GM12878 (cell line): Measurements from ENCODE around the gene IARS2. TPM values are rescaled to one million over a fixed set of nuclear protein-coding genes. Genes with fewer than 3 reads are reported as not detected.

Experiments
- ATAC-seq: fragments of 200-7000 bp; cut with Tn5 transposase; 3 replicates; pipeline ENCODE4 v1.9.1; 2020; ENCODE audit warnings: mild to moderate bottlenecking, moderate library complexity
- BruUV-seq: library from RNA; stranded (reverse); fragments of 400-500 nt; replicated peaks from 2 replicates; lab custom pipeline; 2021; lab: Mats Ljungman, UMichigan
- CTCF ChIA-PET: fragments of 300-600 bp; sonication (Branson Sonifier 250); formaldehyde crosslinking; extraction: SDS; loops from one replicate; lab custom pipeline; 2021; ENCODE audit warnings: inconsistent platforms; lab: Yijun Ruan, JAX
- POLR2A ChIA-PET: fragments of 350-600 bp; formaldehyde crosslinking; extraction: SDS; loops from one replicate; lab custom pipeline; 2021; ENCODE audit warnings: inconsistent platforms; lab: Charles Lee
- RAD21 ChIA-PET: fragments of 300-600 bp; sonication (Branson Sonifier 250); formaldehyde crosslinking; loops from one replicate; lab custom pipeline; 2023; ENCODE audit warnings: antibody characterized with exemption; ENCODE audit not compliant: unreplicated experiment; lab: Charles Lee
- SMC1A ChIA-PET: fragments of 300-600 bp; sonication (Branson Sonifier 250); formaldehyde crosslinking; loops from one replicate; lab custom pipeline; 2023; ENCODE audit not compliant: unreplicated experiment, uncharacterized antibody; lab: Charles Lee
- DNase-seq: peaks from one replicate; pipeline ENCODE4 v3.0.0-alpha.2; 2011; ENCODE audit warnings: low read depth, low spot score
- FAIRE-seq: peaks from 3 replicates; lab custom pipeline; 2011; peaks lifted over from hg19 to GRCh38; lab: Jason Lieb, UNC
- H2AFZ ChIP-seq: 2 replicates; pipeline ENCODE4 v1.6.0; 2011; ENCODE audit warnings: low read depth, low read length, control low read depth; ENCODE audit not compliant: control insufficient read depth
- H3K27ac ChIP-seq: 2 replicates; pipeline ENCODE4 v1.5.1; 2011; ENCODE audit warnings: control low read depth; ENCODE audit not compliant: control insufficient read depth, insufficient read depth
- H3K27me3 ChIP-seq, 2 experiments: replicated peaks in 1 of 2; 2 replicates each; pipeline versions ENCODE4 v1.6.0 to v1.6.1; 2011; ENCODE audit warnings: low read length in 1 of 2; ENCODE audit not compliant: control insufficient read depth in 2 of 2, insufficient read depth in 2 of 2
- H3K36me3 ChIP-seq, 2 experiments: 2 replicates each; pipeline ENCODE4 v1.5.1; 2011; ENCODE audit warnings: low read length in 1 of 2; ENCODE audit not compliant: control insufficient read depth in 2 of 2, insufficient read depth in 2 of 2
- H3K4me1 ChIP-seq: 2 replicates; pipeline ENCODE4 v1.6.1; 2011; ENCODE audit warnings: mild to moderate bottlenecking, low read length, moderate library complexity, mixed read lengths; ENCODE audit not compliant: control insufficient read depth, insufficient read depth
- H3K4me2 ChIP-seq: 2 replicates; pipeline ENCODE4 v1.6.0; 2011; ENCODE audit warnings: control low read depth; ENCODE audit not compliant: control insufficient read depth, insufficient read depth
- H3K4me3 ChIP-seq: fragments of 200-600 bp; sonication (generic); 2 replicates; pipeline ENCODE4 v1.5.1; 2016
- H3K79me2 ChIP-seq: 2 replicates; pipeline ENCODE4 v1.6.0; 2011; ENCODE audit warnings: low read length; ENCODE audit not compliant: control insufficient read depth, insufficient read depth
- H3K9ac ChIP-seq: 2 replicates; pipeline ENCODE4 v1.8.0; 2011; ENCODE audit warnings: low read length, control low read depth, mixed read lengths; ENCODE audit not compliant: control insufficient read depth, insufficient read depth
- H3K9me3 ChIP-seq: replicated peaks from 3 replicates; pipeline ENCODE4 v1.5.1; 2011; ENCODE audit warnings: mild to moderate bottlenecking, low read length; ENCODE audit not compliant: control insufficient read depth, insufficient read depth
- H4K20me1 ChIP-seq: 2 replicates; pipeline ENCODE4 v1.6.0; 2011; ENCODE audit not compliant: control insufficient read depth, insufficient read depth
- ATF7 ChIP-seq: fragments of 450-650 bp; IDR thresholded peaks from 2 replicates; pipeline ENCODE4 v1.6.1; 2016; ENCODE audit warnings: low read depth, mild to moderate bottlenecking
- CBX5 ChIP-seq: sonication (generic); IDR thresholded peaks from 2 replicates; pipeline ENCODE4 v1.6.1; 2016; ENCODE audit warnings: low read depth, moderate library complexity, mild to moderate bottlenecking, inconsistent platforms
- EED ChIP-seq: sonication (generic); IDR thresholded peaks from 2 replicates; pipeline ENCODE4 v1.6.1; 2016; ENCODE audit warnings: antibody characterized with exemption, low read depth
- MTA3 ChIP-seq: IDR thresholded peaks from 2 replicates; pipeline ENCODE4 v1.6.1; 2012; ENCODE audit warnings: low read length, inconsistent platforms, borderline replicate concordance
- MXI1 ChIP-seq: fragments of 150-350 bp; IDR thresholded peaks from 2 replicates; pipeline ENCODE4 v1.6.1; 2011; ENCODE audit warnings: low read depth, mild to moderate bottlenecking, inconsistent platforms, low read length, improper control_type of control experiment
- NFIC ChIP-seq: IDR thresholded peaks from 2 replicates; pipeline ENCODE4 v1.6.1; 2012; ENCODE audit warnings: low read depth, mild to moderate bottlenecking, inconsistent platforms, low read length, moderate library complexity
- PKNOX1 ChIP-seq: fragments of 450-650 bp; IDR thresholded peaks from 2 replicates; pipeline ENCODE4 v1.6.1; 2016; ENCODE audit warnings: mild to moderate bottlenecking
- POLR2A ChIP-seq: IDR thresholded peaks from 2 replicates; pipeline ENCODE4 v1.6.1; 2011; ENCODE audit warnings: low read depth, mild to moderate bottlenecking, low read length
- POU2F2 ChIP-seq: IDR thresholded peaks from 3 replicates; pipeline ENCODE4 v1.6.1; 2011; ENCODE audit warnings: low read depth, mild to moderate bottlenecking, low read length, borderline replicate concordance
- RFX5 ChIP-seq: IDR thresholded peaks from 2 replicates; pipeline ENCODE4 v1.6.1; 2011; ENCODE audit warnings: low read depth, low read length, improper control_type of control experiment
- SIN3A ChIP-seq: IDR thresholded peaks from 2 replicates; pipeline ENCODE4 v1.6.1; 2012; ENCODE audit warnings: low read depth, low read length, improper control_type of control experiment
- SUZ12 ChIP-seq: fragments of 200-600 bp; sonication (generic); IDR thresholded peaks from one replicate; pipeline ENCODE4 v1.6.1; 2018; ENCODE audit warnings: antibody characterized with exemption, mild to moderate bottlenecking; ENCODE audit not compliant: unreplicated experiment
- ZNF274 ChIP-seq: IDR thresholded peaks from one replicate; pipeline ENCODE4 v1.8.0; 2011; ENCODE audit not compliant: insufficient read length, insufficient read depth
- WGBS: methylation state at CpG from one replicate; pipeline ENCODE4 v1.1.6; 2016; ENCODE audit warnings: low lambda C conversion rate; ENCODE audit not compliant: insufficient replicate concordance, insufficient coverage; ENCODE audit errors: missing lambda C conversion rate; 5-methylcytosine and 5-hydroxymethylcytosine counted together
- in situ Hi-C: fragments of 300-500 bp; cut with MboI; formaldehyde crosslinking; loops from 9 replicates; pipeline ENCODE4 v1.14.3; 2018; ENCODE audit warnings: mixed read lengths
- intact Hi-C: fragments of 100-400 bp; cut with micrococcal nuclease; formaldehyde crosslinking; loops from one replicate; pipeline ENCODE4 v1.14.2; 2022; ENCODE audit not compliant: unreplicated experiment
- polyA plus RNA-seq, 11 experiments: library from polyadenylated mRNA; depleted of rRNA in 4 of 11; unstranded in 6 of 11; stranded (reverse) in 5 of 11; fragments of >200 nt; fragmentation: Nextera tagmentation in 4 of 11; fragmentation: Illumina TruSeq in 1 of 11; extraction: Ambion mirVana in 4 of 11; extraction: Trizol in 1 of 11; gene quantifications; 1 replicate in 1 of 11; 2 replicates in 10 of 11; pipeline versions ENCODE4 v1.2.1 to v1.2.3, GENCODE V29; 2011 to 2016; ENCODE audit warnings: inconsistent platforms in 2 of 11, missing spikeins in 2 of 11, low read depth in 1 of 11
- total RNA-seq, 4 experiments: library from RNA; depleted of rRNA in 3 of 4; stranded (reverse); fragments of >200 nt in 3 of 4; fragmentation: Illumina TruSeq in 1 of 4; extraction: Trizol in 1 of 4; gene quantifications; 2 replicates each; pipeline versions ENCODE4 v1.2.1 to v1.2.3, GENCODE V29; 2013 to 2021
- TF ChIP-seq, protein P1 (sequence below): fragments of 450-650 bp; formaldehyde crosslinking; IDR thresholded peaks from 2 replicates; pipeline ENCODE4 v1.4.0; 2020; ENCODE audit warnings: mild to moderate bottlenecking, moderate library complexity
- TF ChIP-seq, protein P2 (sequence below): fragments of 450-650 bp; IDR thresholded peaks from 2 replicates; pipeline ENCODE4 v1.6.1; 2016; ENCODE audit warnings: mild to moderate bottlenecking

The IARS2 gene
- total and polyA plus RNA-seq, 10 of the 15 experiments (the other 5 are each of a cell fraction or from before 2014, with no cell fraction given): 23.7 to 100 (median 66.8) TPM

GRCh38 chr1:220182111-220182510, 88.2 kb downstream of the IARS2 start:
- TF ChIP-seq MXI1 (no peak), POLR2A (no peak), SIN3A (no peak), MTA3 (no peak), EED (no peak), POU2F2 (no peak), SUZ12 (no peak), NFIC (no peak), PKNOX1 (no peak), ATF7 (no peak), ZNF274 (no peak), RFX5 (no peak), CBX5 (no peak)
- TF ChIP-seq, protein P1, sequence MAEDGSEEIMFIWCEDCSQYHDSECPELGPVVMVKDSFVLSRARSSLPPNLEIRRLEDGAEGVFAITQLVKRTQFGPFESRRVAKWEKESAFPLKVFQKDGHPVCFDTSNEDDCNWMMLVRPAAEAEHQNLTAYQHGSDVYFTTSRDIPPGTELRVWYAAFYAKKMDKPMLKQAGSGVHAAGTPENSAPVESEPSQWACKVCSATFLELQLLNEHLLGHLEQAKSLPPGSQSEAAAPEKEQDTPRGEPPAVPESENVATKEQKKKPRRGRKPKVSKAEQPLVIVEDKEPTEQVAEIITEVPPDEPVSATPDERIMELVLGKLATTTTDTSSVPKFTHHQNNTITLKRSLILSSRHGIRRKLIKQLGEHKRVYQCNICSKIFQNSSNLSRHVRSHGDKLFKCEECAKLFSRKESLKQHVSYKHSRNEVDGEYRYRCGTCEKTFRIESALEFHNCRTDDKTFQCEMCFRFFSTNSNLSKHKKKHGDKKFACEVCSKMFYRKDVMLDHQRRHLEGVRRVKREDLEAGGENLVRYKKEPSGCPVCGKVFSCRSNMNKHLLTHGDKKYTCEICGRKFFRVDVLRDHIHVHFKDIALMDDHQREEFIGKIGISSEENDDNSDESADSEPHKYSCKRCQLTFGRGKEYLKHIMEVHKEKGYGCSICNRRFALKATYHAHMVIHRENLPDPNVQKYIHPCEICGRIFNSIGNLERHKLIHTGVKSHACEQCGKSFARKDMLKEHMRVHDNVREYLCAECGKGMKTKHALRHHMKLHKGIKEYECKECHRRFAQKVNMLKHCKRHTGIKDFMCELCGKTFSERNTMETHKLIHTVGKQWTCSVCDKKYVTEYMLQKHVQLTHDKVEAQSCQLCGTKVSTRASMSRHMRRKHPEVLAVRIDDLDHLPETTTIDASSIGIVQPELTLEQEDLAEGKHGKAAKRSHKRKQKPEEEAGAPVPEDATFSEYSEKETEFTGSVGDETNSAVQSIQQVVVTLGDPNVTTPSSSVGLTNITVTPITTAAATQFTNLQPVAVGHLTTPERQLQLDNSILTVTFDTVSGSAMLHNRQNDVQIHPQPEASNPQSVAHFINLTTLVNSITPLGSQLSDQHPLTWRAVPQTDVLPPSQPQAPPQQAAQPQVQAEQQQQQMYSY (CRISPR knock-in tag): no peak
- TF ChIP-seq, protein P2, sequence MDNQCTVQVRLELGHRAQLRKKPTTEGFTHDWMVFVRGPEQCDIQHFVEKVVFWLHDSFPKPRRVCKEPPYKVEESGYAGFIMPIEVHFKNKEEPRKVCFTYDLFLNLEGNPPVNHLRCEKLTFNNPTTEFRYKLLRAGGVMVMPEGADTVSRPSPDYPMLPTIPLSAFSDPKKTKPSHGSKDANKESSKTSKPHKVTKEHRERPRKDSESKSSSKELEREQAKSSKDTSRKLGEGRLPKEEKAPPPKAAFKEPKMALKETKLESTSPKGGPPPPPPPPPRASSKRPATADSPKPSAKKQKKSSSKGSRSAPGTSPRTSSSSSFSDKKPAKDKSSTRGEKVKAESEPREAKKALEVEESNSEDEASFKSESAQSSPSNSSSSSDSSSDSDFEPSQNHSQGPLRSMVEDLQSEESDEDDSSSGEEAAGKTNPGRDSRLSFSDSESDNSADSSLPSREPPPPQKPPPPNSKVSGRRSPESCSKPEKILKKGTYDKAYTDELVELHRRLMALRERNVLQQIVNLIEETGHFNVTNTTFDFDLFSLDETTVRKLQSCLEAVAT: no peak
- BruUV-seq: no TSS peak
- ChIA-PET RAD21 (no interaction called here), POLR2A (no interaction called here), SMC1A (no interaction called here), CTCF (interaction anchor here (0.7 kb wide), 1 partner anchor 8 kb away, joined by 3 read pairs; no protein-coding TSS in a partner anchor)
- Histone ChIP-seq H3K4me1 (no peaks in the 10 kb centered on the region), H3K27ac (no peak overlapping the region), H3K79me2 (no peaks in the 10 kb centered on the region), H3K27me3 (no peaks in the 10 kb centered on the region), H3K36me3 (peaks cover 0 to 10% of the 10 kb centered on the region in 2 experiments; a peak in 3 of 4 replicates), H4K20me1 (no peaks in the 10 kb centered on the region), H3K9me3 (no peaks in the 10 kb centered on the region), H2AFZ (no peak overlapping the region), H3K4me2 (no peak overlapping the region), H3K4me3 (no peak overlapping the region), H3K9ac (no peak overlapping the region)
- in situ Hi-C loops (no loop called here), intact Hi-C loops (no loop called here)
- DNase-seq (no peak), FAIRE-seq (no peak), ATAC-seq (no peak)
- WGBS: 59% methylated on average over 1 of the region's 1 CpG
